ENCODE data around the gene CLDN22. TPM values are rescaled to one million over a fixed set of nuclear protein-coding genes. Genes with fewer than 3 reads are reported as not detected.

CLDN22 gene
- total and polyA plus RNA-seq, 10 donors, result not detected

- WGBS, 5 donors, result 93 to 98% (median 95%) methylated on average over 11 of the region's 11 CpGs
- H3K4me3 ChIP-seq, result no peak overlapping the region
- TF ChIP-seq POLR2AphosphoS5 (IDR thresholded peaks at IDR 0.05) (no peak), POLR2A (IDR thresholded peaks at IDR 0.05) (no peak), CTCF (IDR thresholded peaks at IDR 0.05 in 8 of 11, conservative IDR thresholded peaks at IDR 0.05 in 3 of 11) (no peak)
- intact Hi-C loops (cut with DNase I; ENCODE audit: low total_unique reads), result no loop called here
- no peak for DNase-seq
- H3K27ac ChIP-seq, result no peak overlapping the region
- no peaks in the 10 kb centered on the region for H3K27me3 ChIP-seq (replicated peaks in 1 of 7)
- H3K4me1 ChIP-seq, result peaks cover 0 to 13% (median 0%) of the 10 kb centered on the region in 6 donors
- H3K9me3 ChIP-seq, result no peaks in the 10 kb centered on the region
- peaks cover 0 to 62% (median 7%) of the 10 kb centered on the region in 6 donors for H3K36me3 ChIP-seq
Observed at GRCh38 chr4:183286590-183287308, 33.3 kb downstream of the CLDN22 start.

GRCh38 chr4:183285886-183286285 lies 34.2 kb downstream of the CLDN22 start:
- H3K9me3 ChIP-seq, result no peaks in the 10 kb centered on the region
- no peak overlapping the region for H3K27ac ChIP-seq
- WGBS, 5 donors, result 91 to 95% (median 92%) methylated on average over 7 of the region's 7 CpGs
- H3K4me1 ChIP-seq, result peaks cover 0 to 13% (median 0%) of the 10 kb centered on the region in 6 donors
- H3K36me3 ChIP-seq, result peaks cover 0 to 66% (median 7%) of the 10 kb centered on the region in 6 donors
- no peaks in the 10 kb centered on the region for H3K27me3 ChIP-seq (replicated peaks in 1 of 7)
- TF ChIP-seq POLR2A (IDR thresholded peaks at IDR 0.05) (no peak), CTCF (IDR thresholded peaks at IDR 0.05 in 8 of 11, conservative IDR thresholded peaks at IDR 0.05 in 3 of 11) (no peak), POLR2AphosphoS5 (IDR thresholded peaks at IDR 0.05) (no peak)
- DNase-seq, result no peak
- intact Hi-C loops (cut with DNase I; ENCODE audit: low total_unique reads), result no loop called here
- no peak overlapping the region for H3K4me3 ChIP-seq

- peaks cover 0 to 70% (median 9%) of the 10 kb centered on the region in 6 donors for H3K36me3 ChIP-seq
- H3K9me3 ChIP-seq, result no peaks in the 10 kb centered on the region
- no peak overlapping the region for H3K27ac ChIP-seq
- no peaks in the 10 kb centered on the region for H3K27me3 ChIP-seq (replicated peaks in 1 of 7)
- intact Hi-C loops (cut with DNase I; ENCODE audit: low total_unique reads), result no loop called here
- 79 to 91% (median 89%) methylated on average over 4 of the region's 4 CpGs for WGBS, 5 donors
- H3K4me1 ChIP-seq, result peaks cover 0 to 13% (median 0%) of the 10 kb centered on the region in 6 donors
- TF ChIP-seq POLR2AphosphoS5 (IDR thresholded peaks at IDR 0.05), result no peak
- TF ChIP-seq POLR2A (IDR thresholded peaks at IDR 0.05), result no peak
- TF ChIP-seq CTCF (IDR thresholded peaks at IDR 0.05 in 8 of 11, conservative IDR thresholded peaks at IDR 0.05 in 3 of 11), result no peak
- no peak for DNase-seq
- H3K4me3 ChIP-seq, result no peak overlapping the region
Observed at GRCh38 chr4:183284965-183285364, 35.1 kb downstream of the CLDN22 start.

- peaks cover 0 to 65% (median 9%) of the 10 kb centered on the region in 6 donors for H3K36me3 ChIP-seq
- no peak overlapping the region for H3K27ac ChIP-seq
- intact Hi-C loops (cut with DNase I; ENCODE audit: low total_unique reads), result no loop called here
- 88 to 93% (median 92%) methylated on average over 12 of the region's 12 CpGs for WGBS, 5 donors
- no peaks in the 10 kb centered on the region for H3K9me3 ChIP-seq
- H3K4me3 ChIP-seq, result no peak overlapping the region
- peaks cover 0 to 13% (median 0%) of the 10 kb centered on the region in 6 donors for H3K4me1 ChIP-seq
- TF ChIP-seq POLR2AphosphoS5 (IDR thresholded peaks at IDR 0.05) (no peak), CTCF (IDR thresholded peaks at IDR 0.05 in 8 of 11, conservative IDR thresholded peaks at IDR 0.05 in 3 of 11) (no peak), POLR2A (IDR thresholded peaks at IDR 0.05) (no peak)
- no peaks in the 10 kb centered on the region for H3K27me3 ChIP-seq (replicated peaks in 1 of 7)
- DNase-seq, result no peak
Observed at GRCh38 chr4:183284258-183284785, 35.8 kb downstream of the CLDN22 start.

Data from spleen (tissue), 11 donors.